GM12872 (cell line): ENCODE data around the gene ERRFI1.

Experiments used
- TF ChIP-seq, protein P1 (sequence below): IDR thresholded peaks from 3 replicates; pipeline ENCODE4 v1.5.1; 2011; ENCODE audit warnings: low read depth, mild to moderate bottlenecking, low read length, moderate library complexity; ENCODE audit not compliant: insufficient read depth

Gene ERRFI1, protein sequence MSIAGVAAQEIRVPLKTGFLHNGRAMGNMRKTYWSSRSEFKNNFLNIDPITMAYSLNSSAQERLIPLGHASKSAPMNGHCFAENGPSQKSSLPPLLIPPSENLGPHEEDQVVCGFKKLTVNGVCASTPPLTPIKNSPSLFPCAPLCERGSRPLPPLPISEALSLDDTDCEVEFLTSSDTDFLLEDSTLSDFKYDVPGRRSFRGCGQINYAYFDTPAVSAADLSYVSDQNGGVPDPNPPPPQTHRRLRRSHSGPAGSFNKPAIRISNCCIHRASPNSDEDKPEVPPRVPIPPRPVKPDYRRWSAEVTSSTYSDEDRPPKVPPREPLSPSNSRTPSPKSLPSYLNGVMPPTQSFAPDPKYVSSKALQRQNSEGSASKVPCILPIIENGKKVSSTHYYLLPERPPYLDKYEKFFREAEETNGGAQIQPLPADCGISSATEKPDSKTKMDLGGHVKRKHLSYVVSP

DNA sequence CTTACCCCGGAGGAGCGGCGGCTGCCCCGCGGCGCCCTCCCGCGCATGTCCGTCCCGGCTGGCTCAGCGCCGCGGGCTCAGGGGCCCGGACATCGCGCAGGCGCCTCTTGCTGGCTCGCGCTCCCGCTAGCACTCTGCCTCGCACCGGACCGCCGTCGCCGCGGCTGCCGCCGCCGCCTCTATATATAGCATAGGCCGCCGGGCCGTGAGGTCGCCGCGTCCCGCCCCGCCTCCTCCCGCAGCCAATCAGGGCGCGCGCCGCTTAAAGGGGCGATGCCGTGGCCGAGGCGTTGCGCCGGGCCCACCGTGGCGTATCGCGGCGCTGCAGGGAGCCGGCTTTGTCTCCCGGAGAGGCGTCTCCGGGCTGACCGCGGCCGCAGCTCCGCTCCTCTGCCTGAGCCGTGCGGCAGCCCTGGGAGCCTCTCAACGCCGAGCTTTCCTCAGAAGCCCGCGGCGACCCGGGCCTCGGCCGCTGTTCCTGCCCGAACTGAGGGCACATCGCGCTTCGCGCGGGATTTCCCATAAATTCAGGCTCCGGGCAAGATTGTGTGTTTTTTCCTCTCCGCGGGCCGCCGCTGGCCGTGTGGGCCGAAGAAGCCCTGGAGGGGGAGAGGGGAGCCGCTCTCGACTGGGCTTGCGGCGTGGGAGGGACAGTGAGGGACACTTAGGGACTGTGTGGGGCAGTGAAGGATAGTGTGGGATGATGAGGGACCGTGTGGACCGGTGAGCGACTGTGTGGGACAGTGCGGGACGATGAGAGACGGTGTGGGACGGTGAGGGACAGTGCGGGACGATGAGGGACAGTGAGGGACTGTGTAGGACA lies at the start of gene ERRFI1:
ERRFI1 (minus strand) TSS at position 157 of the 823 bp plus-strand sequence. CDS start 10,690 bp downstream, outside the sequence.
- TF ChIP-seq, protein P1, sequence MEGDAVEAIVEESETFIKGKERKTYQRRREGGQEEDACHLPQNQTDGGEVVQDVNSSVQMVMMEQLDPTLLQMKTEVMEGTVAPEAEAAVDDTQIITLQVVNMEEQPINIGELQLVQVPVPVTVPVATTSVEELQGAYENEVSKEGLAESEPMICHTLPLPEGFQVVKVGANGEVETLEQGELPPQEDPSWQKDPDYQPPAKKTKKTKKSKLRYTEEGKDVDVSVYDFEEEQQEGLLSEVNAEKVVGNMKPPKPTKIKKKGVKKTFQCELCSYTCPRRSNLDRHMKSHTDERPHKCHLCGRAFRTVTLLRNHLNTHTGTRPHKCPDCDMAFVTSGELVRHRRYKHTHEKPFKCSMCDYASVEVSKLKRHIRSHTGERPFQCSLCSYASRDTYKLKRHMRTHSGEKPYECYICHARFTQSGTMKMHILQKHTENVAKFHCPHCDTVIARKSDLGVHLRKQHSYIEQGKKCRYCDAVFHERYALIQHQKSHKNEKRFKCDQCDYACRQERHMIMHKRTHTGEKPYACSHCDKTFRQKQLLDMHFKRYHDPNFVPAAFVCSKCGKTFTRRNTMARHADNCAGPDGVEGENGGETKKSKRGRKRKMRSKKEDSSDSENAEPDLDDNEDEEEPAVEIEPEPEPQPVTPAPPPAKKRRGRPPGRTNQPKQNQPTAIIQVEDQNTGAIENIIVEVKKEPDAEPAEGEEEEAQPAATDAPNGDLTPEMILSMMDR: no peak

DNA sequence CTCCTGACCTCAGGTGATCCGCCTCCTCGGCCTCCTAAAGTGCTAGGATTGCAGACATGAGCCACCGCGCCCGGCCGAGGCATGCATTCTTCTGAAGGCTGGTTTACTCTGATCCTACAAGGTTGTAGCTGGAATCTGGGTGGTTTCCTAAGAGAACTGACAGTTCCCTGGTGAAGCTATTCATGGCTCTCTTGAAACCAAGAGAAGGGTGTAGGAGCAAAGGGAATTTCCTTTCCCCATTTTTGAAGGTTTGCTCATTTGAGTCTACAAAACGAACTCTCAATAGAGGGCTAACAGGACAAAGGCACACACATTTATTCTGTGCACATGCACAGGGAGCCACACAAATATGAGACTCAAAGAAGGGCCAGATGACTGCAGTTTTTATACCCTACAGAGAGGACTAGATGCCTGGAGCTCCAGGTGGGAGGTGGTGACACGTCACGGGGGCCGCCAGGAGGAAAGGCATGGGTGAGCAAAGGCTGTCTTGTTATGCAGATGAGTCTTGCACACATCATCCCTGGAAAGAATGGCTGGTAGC lies 49.5 kb upstream of the ERRFI1 start:
- TF ChIP-seq, protein P1: no peak

DNA sequence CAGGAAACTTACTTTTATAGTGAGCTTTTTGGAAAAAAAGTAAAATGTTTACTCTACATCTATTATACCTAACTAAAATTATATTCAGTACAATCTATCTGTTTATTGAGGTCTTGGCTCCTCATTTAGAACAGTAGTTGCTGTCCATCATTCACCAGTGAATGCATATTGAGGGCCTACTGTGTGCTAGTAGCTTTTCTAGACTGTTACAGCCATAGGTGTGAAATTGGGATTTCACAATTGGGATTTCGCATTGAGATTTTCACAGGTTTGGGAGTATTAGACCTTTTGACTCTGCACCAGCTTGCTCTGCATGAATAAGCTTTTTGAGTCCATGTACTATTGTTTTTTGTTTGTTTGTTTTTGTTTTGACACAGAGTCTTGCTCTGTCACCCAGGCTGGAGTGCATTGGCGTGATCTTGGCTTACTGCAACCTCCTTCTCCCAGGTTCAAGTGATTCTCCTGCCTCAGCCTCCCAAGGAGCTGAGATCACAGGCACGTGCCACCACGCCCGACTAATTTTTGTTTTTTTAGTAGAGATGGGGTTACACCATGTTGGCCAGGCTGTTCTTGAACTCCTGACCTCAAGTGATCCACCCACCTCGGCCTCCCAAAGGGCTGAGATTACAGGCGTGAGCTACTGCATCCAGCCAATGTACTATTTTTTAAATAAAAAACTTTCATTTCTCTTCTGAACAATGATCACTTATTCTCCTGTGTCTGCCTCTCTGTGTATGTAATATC lies 47.2 kb upstream of the ERRFI1 start:
- TF ChIP-seq, protein P1: no peak

DNA sequence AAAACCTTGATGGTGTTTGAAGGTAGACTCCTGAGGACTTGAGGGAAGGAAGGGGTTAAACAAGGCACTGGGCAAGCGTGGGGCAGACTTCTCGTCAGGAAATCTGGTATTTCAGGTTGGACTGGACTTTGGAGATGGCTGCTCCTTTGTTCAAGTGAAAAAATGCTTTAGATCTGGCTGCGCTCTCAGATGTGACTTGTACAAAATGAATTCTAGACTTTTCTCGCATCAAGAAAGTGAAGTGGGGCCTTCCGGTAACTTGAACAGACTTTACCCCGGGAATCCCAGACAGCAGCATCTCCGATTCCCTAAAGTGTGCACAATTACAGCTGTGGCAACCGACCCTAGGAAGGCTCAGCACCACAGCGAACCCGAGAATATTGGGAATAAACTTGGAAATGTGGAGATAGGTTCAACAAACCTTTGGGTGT lies 44.3 kb upstream of the ERRFI1 start:
- TF ChIP-seq, protein P1: no peak

DNA sequence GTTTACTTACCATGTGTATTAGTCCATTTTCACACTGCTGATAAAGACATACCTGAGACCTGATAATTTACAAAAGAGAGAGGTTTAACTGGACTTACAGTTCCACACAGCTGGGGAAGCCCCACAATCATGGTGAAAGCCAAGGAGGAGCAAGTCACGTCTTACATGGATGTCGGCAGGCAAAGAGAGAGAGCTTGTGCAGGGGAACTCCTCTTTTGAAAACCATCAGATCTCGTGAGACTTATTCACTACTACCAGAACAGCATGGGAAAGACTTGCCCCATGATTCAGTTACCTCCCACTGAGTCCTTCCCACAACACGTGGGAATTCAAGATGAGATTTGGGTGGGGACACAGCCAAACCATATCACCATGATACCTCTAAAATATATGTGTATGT lies 39.3 kb upstream of the ERRFI1 start:
- TF ChIP-seq, protein P1: no peak

DNA sequence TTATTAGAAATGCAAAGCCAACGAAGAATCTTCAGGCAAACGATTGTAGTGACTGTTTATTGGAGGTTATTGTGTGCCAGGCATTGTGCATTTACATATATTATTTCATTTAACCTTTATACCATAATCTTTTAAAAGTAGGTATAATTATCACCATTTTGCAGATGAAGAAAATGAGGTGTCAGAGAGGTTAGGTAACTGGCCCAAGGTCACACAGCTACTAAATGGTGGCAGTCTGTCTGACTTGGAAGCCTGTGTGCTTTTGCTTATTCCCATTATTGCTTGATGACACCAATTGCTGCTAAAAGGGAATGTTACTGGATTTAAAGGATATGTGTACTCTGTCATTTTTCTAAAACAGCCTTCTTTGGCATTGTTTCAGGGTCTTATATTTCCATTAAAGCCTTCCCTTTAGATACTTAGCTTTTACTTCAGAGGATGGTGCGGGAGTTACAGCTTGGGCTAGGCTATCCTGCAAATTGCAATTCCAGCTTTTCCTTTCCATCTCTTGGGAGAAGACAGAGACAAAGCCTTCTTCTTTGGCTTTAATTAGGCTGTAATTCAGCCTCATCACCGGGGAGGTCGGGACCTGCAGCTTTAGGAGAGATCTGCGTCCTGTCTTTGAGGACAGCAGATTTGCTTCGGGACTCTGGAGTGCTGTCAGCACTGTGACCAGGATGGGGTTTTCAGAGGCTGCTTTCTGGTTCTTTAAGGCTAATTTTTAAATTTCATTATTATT lies 37.4 kb upstream of the ERRFI1 start:
- TF ChIP-seq, protein P1: no peak
